ENCODE data around the gene GTPBP1.

DNA sequence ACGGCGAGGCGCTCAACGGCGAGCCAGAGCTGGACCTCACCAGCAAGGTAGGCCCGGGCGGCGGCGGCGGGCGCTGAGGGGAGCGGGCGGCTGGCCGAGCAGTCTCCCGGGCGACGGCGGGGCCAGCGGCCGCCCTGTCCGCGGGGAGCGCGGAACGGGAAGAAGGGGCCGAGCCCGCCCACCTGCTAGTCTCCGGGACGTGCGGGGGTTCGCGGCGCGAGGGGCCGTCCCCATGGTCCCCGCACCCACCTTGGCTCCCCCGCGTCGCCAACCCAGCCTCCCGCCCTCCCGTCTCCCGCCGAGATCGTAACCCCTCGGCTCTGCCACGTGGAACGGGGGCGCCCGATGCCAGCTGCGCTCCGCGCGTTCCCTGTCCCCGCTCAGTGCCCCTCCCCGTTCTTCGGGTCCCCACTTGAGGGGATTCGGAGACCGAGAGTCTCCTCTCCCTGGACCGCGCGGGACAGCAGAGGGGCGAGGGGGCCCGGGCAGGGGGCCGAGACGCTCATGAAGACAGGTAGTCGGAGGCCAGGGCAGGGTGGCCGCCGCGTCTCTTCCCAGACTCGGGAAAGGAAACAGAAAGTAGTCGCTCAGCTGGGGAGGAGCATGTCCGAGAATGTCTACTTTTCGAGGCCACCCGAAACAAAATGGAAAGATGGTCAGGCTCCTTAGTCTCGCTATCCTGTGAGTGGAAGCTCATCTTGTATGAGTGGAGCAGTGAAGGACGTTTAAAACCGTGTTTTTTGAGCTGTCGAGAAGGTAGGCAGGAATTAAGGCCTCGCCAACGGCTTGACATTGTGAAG lies 557 bp downstream of the GTPBP1 start:
- TF ChIP-seq EZH2 (conservative IDR thresholded peaks at IDR 0.05; ENCODE audit: low read depth, low read length): no peak
- TF ChIP-seq MYC (CRISPR knock-in tag; IDR thresholded peaks at IDR 0.05; ENCODE audit: borderline replicate concordance): peak; percentile 72
- no peak for TF ChIP-seq MYNN (CRISPR knock-in tag; IDR thresholded peaks at IDR 0.05; ENCODE audit: low read depth)
- no peak for TF ChIP-seq PHF21A (CRISPR knock-in tag; IDR thresholded peaks at IDR 0.05)
